Smooth muscle cell (in vitro differentiated cells): ENCODE measurements around the gene DSCAM. TPM values are rescaled to one million over a fixed set of nuclear protein-coding genes. Genes with fewer than 3 reads are reported as not detected.

Experiments
- DNase-seq: peaks from one replicate; lab custom pipeline; 2025; ENCODE audit not compliant: unreplicated experiment; lab: John Stamatoyannopoulos, UW
- H2AFZ ChIP-seq: fragments of 200-600 bp; sonication (generic); 2 replicates; pipeline ENCODE4 v1.6.0; 2016; ENCODE audit warnings: antibody characterized with exemption, low read depth, mild to moderate bottlenecking
- H3F3A ChIP-seq: fragments of 200-600 bp; sonication (generic); 2 replicates; pipeline ENCODE4 v1.6.0; 2017; ENCODE audit warnings: antibody characterized with exemption, low read depth
- H3K27ac ChIP-seq: fragments of 200-600 bp; sonication (generic); 2 replicates; pipeline ENCODE4 v1.5.1; 2016; ENCODE audit warnings: low read depth, mild to moderate bottlenecking
- H3K27me3 ChIP-seq: fragments of 200-600 bp; sonication (generic); 2 replicates; pipeline ENCODE4 v1.6.1; 2016; ENCODE audit warnings: low read depth, mild to moderate bottlenecking
- H3K36me3 ChIP-seq: fragments of 200-600 bp; sonication (generic); 2 replicates; pipeline ENCODE4 v1.5.1; 2016; ENCODE audit warnings: low read depth
- H3K4me1 ChIP-seq: fragments of 200-600 bp; sonication (generic); 2 replicates; pipeline ENCODE4 v1.5.1; 2016; ENCODE audit warnings: low read depth
- H3K4me2 ChIP-seq: fragments of 200-600 bp; sonication (generic); 2 replicates; pipeline ENCODE4 v1.6.0; 2016; ENCODE audit warnings: mild to moderate bottlenecking
- H3K4me3 ChIP-seq: fragments of 200-600 bp; sonication (generic); 2 replicates; pipeline ENCODE4 v1.5.1; 2016; ENCODE audit warnings: mild to moderate bottlenecking
- H3K79me2 ChIP-seq: fragments of 200-600 bp; sonication (generic); 2 replicates; pipeline ENCODE4 v1.6.0; 2016; ENCODE audit warnings: low read depth, mild to moderate bottlenecking
- H3K9ac ChIP-seq: fragments of 200-600 bp; sonication (generic); 2 replicates; pipeline ENCODE4 v1.6.0; 2016; ENCODE audit warnings: low read depth
- H3K9me3 ChIP-seq: fragments of 200-600 bp; sonication (generic); replicated peaks from 2 replicates; pipeline ENCODE4 v1.5.1; 2016; ENCODE audit warnings: low read depth
- H4K20me1 ChIP-seq: fragments of 200-600 bp; sonication (generic); 2 replicates; pipeline ENCODE4 v1.6.0; 2016; ENCODE audit warnings: low read depth
- CTCF ChIP-seq: fragments of 200-600 bp; sonication (generic); IDR thresholded peaks from 2 replicates; pipeline ENCODE4 v1.5.1; 2017; ENCODE audit warnings: borderline replicate concordance, mild to moderate bottlenecking, antibody characterized with exemption; ENCODE audit not compliant: insufficient read depth, poor library complexity, severe bottlenecking
- WGBS: methylation state at CpG from one replicate; pipeline ENCODE4 v1.1.7; 2016; ENCODE audit warnings: low lambda C conversion rate; 5-methylcytosine and 5-hydroxymethylcytosine counted together
- polyA plus RNA-seq: library from polyadenylated mRNA; unstranded; fragments of >200 nt; fragmentation: Nextera tagmentation; extraction: Ambion mirVana; gene quantifications from 2 replicates; pipeline ENCODE4 v1.2.1, GENCODE V29; 2016
- total RNA-seq: library from RNA; depleted of rRNA; stranded (reverse); fragments of >200 nt; gene quantifications from 2 replicates; pipeline ENCODE4 v1.2.3, GENCODE V29; 2014

DSCAM gene
- total and polyA plus RNA-seq, 2 experiments from 2014 or later, result not detected

- 89% methylated on average over 4 of the region's 4 CpGs for WGBS
- no peak for DNase-seq
Observed at GRCh38 chr21:40732253-40733023, 114.5 kb downstream of the DSCAM start.

DNA sequence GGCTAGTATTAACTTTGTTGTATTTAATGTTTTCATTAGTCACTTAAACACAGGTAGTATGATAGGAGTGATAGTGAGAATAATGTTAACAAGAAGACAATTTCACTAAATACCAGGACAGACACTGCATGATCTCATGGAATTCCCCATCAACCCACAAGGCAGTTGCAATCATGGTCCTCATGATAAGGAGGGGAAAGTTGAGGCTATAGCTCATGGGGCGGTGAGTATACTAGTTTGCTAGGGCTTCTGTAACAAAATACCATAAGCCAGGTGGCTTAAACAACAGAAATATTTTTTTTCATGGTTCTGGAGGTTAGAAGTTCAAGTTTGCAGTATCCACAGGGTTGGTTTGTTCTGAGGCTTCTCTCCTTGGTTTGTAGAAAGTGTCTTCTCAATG lies 115.8 kb downstream of the DSCAM start:
- Histone ChIP-seq H3K27me3 (no peaks in the 10 kb centered on the region), H3K9ac (no peak overlapping the region), H3F3A (no peaks in the 10 kb centered on the region), H3K27ac (no peak overlapping the region), H3K4me1 (no peaks in the 10 kb centered on the region), H3K4me3 (no peak overlapping the region), H3K4me2 (no peak overlapping the region), H4K20me1 (no peaks in the 10 kb centered on the region), H3K9me3 (no peaks in the 10 kb centered on the region), H3K36me3 (no peaks in the 10 kb centered on the region), H2AFZ (no peak overlapping the region), H3K79me2 (no peaks in the 10 kb centered on the region)
- DNase-seq, result no peak
- 93% methylated on average over 1 of the region's 1 CpG for WGBS
- no peak for TF ChIP-seq CTCF

More at GRCh38 chr21:40732253-40733023, 114.5 kb downstream of the DSCAM start:
- no peaks in the 10 kb centered on the region for H3K4me1 ChIP-seq
- no peak for TF ChIP-seq CTCF
- no peaks in the 10 kb centered on the region for H3F3A ChIP-seq
- H3K4me2 ChIP-seq, result no peak overlapping the region
- H4K20me1 ChIP-seq, result no peaks in the 10 kb centered on the region
- H3K27me3 ChIP-seq, result no peaks in the 10 kb centered on the region
- no peaks in the 10 kb centered on the region for H3K36me3 ChIP-seq
- H3K27ac ChIP-seq, result no peak overlapping the region
- H3K4me3 ChIP-seq, result no peak overlapping the region
- H2AFZ ChIP-seq, result no peak overlapping the region
- H3K9ac ChIP-seq, result no peak overlapping the region
- no peaks in the 10 kb centered on the region for H3K79me2 ChIP-seq
- H3K9me3 ChIP-seq, result no peaks in the 10 kb centered on the region

- 85% methylated on average over 7 of the region's 7 CpGs for WGBS
- TF ChIP-seq CTCF, result no peak
Observed at GRCh38 chr21:40730426-40730800, 116.5 kb downstream of the DSCAM start.

More at GRCh38 chr21:40730426-40730800, 116.5 kb downstream of the DSCAM start:
- H3K27ac ChIP-seq, result no peak overlapping the region
- no peak overlapping the region for H3K4me3 ChIP-seq
- no peaks in the 10 kb centered on the region for H3K79me2 ChIP-seq
- H3K9me3 ChIP-seq, result no peaks in the 10 kb centered on the region
- no peak overlapping the region for H2AFZ ChIP-seq
- H4K20me1 ChIP-seq, result no peaks in the 10 kb centered on the region
- H3K27me3 ChIP-seq, result no peaks in the 10 kb centered on the region
- H3K4me2 ChIP-seq, result no peak overlapping the region
- H3K9ac ChIP-seq, result no peak overlapping the region
- no peaks in the 10 kb centered on the region for H3K36me3 ChIP-seq
- no peak for DNase-seq
- H3F3A ChIP-seq, result no peaks in the 10 kb centered on the region
- no peaks in the 10 kb centered on the region for H3K4me1 ChIP-seq
